GM12878 (cell line): Measurements from ENCODE around the gene TXNDC8. TPM values are rescaled to one million over a fixed set of nuclear protein-coding genes. Genes with fewer than 3 reads are reported as not detected.
A peak's percentile ranks its signal among the peaks of the same experiment; 100 is the strongest.

ENCODE experiments used
- ATF3 ChIP-seq: IDR thresholded peaks from 2 replicates; pipeline ENCODE4 v1.6.1; 2011; ENCODE audit warnings: low read depth, mild to moderate bottlenecking, low read length, moderate library complexity, borderline replicate concordance; ENCODE audit errors: extremely low read depth
- CBX5 ChIP-seq: sonication (generic); IDR thresholded peaks from 2 replicates; pipeline ENCODE4 v1.6.1; 2016; ENCODE audit warnings: low read depth, moderate library complexity, mild to moderate bottlenecking, inconsistent platforms
- CHD2 ChIP-seq: IDR thresholded peaks from 2 replicates; pipeline ENCODE4 v1.6.1; 2011; ENCODE audit warnings: low read depth, low read length, improper control_type of control experiment, borderline replicate concordance
- CHD4 ChIP-seq: fragments of 200-600 bp; sonication (generic); IDR thresholded peaks from 2 replicates; pipeline ENCODE4 v1.6.1; 2016; ENCODE audit warnings: mild to moderate bottlenecking
- E2F4 ChIP-seq: IDR thresholded peaks from 2 replicates; pipeline ENCODE4 v1.6.1; 2012; ENCODE audit warnings: low read depth, low read length, improper control_type of control experiment
- E4F1 ChIP-seq: fragments of 450-650 bp; IDR thresholded peaks from 2 replicates; pipeline ENCODE4 v1.6.1; 2018; ENCODE audit warnings: borderline replicate concordance, mild to moderate bottlenecking; ENCODE audit not compliant: partially characterized antibody
- GABPA ChIP-seq: IDR thresholded peaks from 2 replicates; pipeline ENCODE4 v1.6.1; 2014; ENCODE audit warnings: antibody characterized with exemption, low read depth, mild to moderate bottlenecking, inconsistent platforms
- IRF5 ChIP-seq: fragments of 450-650 bp; IDR thresholded peaks from 2 replicates; pipeline ENCODE4 v1.6.1; 2017; ENCODE audit warnings: borderline replicate concordance
- NFIC ChIP-seq: IDR thresholded peaks from 2 replicates; pipeline ENCODE4 v1.6.1; 2012; ENCODE audit warnings: low read depth, mild to moderate bottlenecking, inconsistent platforms, low read length, moderate library complexity
- POU2F2 ChIP-seq: IDR thresholded peaks from 3 replicates; pipeline ENCODE4 v1.6.1; 2011; ENCODE audit warnings: low read depth, mild to moderate bottlenecking, low read length, borderline replicate concordance
- RUNX3 ChIP-seq: IDR thresholded peaks from 2 replicates; pipeline ENCODE4 v1.6.1; 2012; ENCODE audit warnings: low read length, inconsistent platforms
- SMAD5 ChIP-seq: IDR thresholded peaks from 2 replicates; pipeline ENCODE4 v1.6.1; 2016; ENCODE audit warnings: antibody characterized with exemption, low read depth
- SRF ChIP-seq, 2 experiments: IDR thresholded peaks; 2 replicates each; pipeline ENCODE4 v1.6.1; 2011; ENCODE audit warnings: low read depth in 2 of 2, low read length in 2 of 2, mild to moderate bottlenecking in 1 of 2, moderate library complexity in 1 of 2
- YY1 ChIP-seq: IDR thresholded peaks from 2 replicates; pipeline ENCODE4 v1.6.1; 2011; ENCODE audit warnings: low read depth, mild to moderate bottlenecking, low read length
- ZBED1 ChIP-seq: IDR thresholded peaks from 2 replicates; pipeline ENCODE4 v1.6.1; 2016; ENCODE audit warnings: borderline replicate concordance
- ZBTB33 ChIP-seq: fragments of 450-650 bp; IDR thresholded peaks from 2 replicates; pipeline ENCODE4 v1.6.1; 2017; ENCODE audit warnings: mild to moderate bottlenecking
- ZBTB40 ChIP-seq: fragments of 450-650 bp; IDR thresholded peaks from 2 replicates; pipeline ENCODE4 v1.6.1; 2016; ENCODE audit warnings: mild to moderate bottlenecking, moderate library complexity, borderline replicate concordance
- ZNF24 ChIP-seq: fragments of 450-650 bp; IDR thresholded peaks from 2 replicates; pipeline ENCODE4 v1.6.1; 2017; ENCODE audit warnings: antibody characterized with exemption, mild to moderate bottlenecking
- polyA plus RNA-seq, 11 experiments: library from polyadenylated mRNA; depleted of rRNA in 4 of 11; unstranded in 6 of 11; stranded (reverse) in 5 of 11; fragments of >200 nt; fragmentation: Nextera tagmentation in 4 of 11; fragmentation: Illumina TruSeq in 1 of 11; extraction: Ambion mirVana in 4 of 11; extraction: Trizol in 1 of 11; gene quantifications; 1 replicate in 1 of 11; 2 replicates in 10 of 11; pipeline versions ENCODE4 v1.2.1 to v1.2.3, GENCODE V29; 2011 to 2016; ENCODE audit warnings: inconsistent platforms in 2 of 11, missing spikeins in 2 of 11, low read depth in 1 of 11
- total RNA-seq, 4 experiments: library from RNA; depleted of rRNA in 3 of 4; stranded (reverse); fragments of >200 nt in 3 of 4; fragmentation: Illumina TruSeq in 1 of 4; extraction: Trizol in 1 of 4; gene quantifications; 2 replicates each; pipeline versions ENCODE4 v1.2.1 to v1.2.3, GENCODE V29; 2013 to 2021

Gene TXNDC8
- total and polyA plus RNA-seq, 10 of the 15 experiments (the other 5 are each of a cell fraction or from before 2014, with no cell fraction given) = not detected

GRCh38 chr9:110256380-110257096 lies 81.1 kb downstream of the TXNDC8 start, which contains the start of gene TXN (continued):
- TF ChIP-seq SRF (IDR thresholded peaks at IDR 0.05; ENCODE audit: low read depth in 2 of 2, low read length in 2 of 2) (no peak), YY1 (peak; percentile 83; the same call in 1 of the 2 replicates), CBX5 (no peak), ATF3 (peak; percentile 0; the same call in 1 of the 2 replicates), E2F4 (no peak), ZBTB40 (no peak), CHD2 (peak; percentile 34; the same call in 1 of the 2 replicates), NFIC (no peak), GABPA (no peak), ZBTB33 (no peak), IRF5 (no peak), ZNF24 (no peak), POU2F2 (peak; percentile 93; the same call in 2 of the 3 replicates), CHD4 (no peak), RUNX3 (peak; percentile 61; the same call in 1 of the 2 replicates), ZBED1 (no peak), SMAD5 (peak; percentile 97), E4F1 (no peak)
